HG02870 (cell line): ENCODE data around the gene MSN.

Experiments
- ATAC-seq: cut with Tn5 transposase; IDR thresholded peaks from one replicate; pipeline ENCODE4 v1.9.1; 2021; ENCODE audit warnings: mild to moderate bottlenecking, moderate library complexity; ENCODE audit not compliant: unreplicated experiment

MSN gene

DNA sequence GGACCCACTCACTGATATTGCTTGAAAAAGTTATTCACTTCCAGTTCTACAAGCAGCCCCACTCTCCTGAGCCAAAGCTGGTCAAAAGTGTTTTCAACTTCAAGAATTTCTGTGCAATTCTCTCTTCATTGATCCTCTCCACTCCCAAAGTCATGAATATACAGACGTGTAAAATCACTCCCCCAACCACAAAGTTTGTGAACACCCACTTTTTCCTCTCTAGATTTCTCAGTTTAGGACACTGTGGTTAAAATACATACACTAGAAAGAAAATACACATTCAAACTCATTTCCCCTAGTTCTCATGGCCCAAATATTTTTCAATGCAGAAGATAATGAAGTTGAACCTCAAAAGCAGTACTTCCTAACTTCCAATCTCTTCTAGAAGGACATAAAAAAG is 116.3 kb downstream of the MSN start:
- peak; percentile 73 for ATAC-seq
